OCI-M2 (cell line): ENCODE results near the gene NFYB.
"Not testable (repeated sequence)": the region's sequence is repeated elsewhere in the genome, so short reads cannot be mapped to it uniquely, and the experiment has no call there.

ENCODE experiments used
- DNase-seq: peaks from one replicate; lab custom pipeline; 2025; ENCODE audit not compliant: unreplicated experiment; lab: John Stamatoyannopoulos, UW

Gene NFYB

DNA sequence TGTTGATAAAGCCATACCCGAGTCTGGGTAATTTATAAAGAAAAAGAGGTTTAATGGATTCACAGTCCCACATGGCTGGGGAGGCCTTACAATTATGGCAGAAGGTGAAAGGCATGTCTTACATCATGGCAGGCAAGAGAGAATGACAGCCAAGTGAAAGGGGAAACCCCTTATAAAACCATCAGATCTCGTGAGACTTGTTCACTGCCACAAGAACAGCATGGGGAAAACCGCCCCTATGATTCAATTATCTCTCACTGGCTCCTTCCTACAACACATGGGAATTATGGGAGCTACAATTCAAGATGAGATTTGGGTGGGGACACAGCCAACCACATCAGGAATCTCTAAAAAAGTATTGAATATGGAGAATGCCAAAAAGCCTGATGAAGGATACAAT lies 25.0 kb upstream of the NFYB start:
- not testable (repeated sequence) for DNase-seq

DNA sequence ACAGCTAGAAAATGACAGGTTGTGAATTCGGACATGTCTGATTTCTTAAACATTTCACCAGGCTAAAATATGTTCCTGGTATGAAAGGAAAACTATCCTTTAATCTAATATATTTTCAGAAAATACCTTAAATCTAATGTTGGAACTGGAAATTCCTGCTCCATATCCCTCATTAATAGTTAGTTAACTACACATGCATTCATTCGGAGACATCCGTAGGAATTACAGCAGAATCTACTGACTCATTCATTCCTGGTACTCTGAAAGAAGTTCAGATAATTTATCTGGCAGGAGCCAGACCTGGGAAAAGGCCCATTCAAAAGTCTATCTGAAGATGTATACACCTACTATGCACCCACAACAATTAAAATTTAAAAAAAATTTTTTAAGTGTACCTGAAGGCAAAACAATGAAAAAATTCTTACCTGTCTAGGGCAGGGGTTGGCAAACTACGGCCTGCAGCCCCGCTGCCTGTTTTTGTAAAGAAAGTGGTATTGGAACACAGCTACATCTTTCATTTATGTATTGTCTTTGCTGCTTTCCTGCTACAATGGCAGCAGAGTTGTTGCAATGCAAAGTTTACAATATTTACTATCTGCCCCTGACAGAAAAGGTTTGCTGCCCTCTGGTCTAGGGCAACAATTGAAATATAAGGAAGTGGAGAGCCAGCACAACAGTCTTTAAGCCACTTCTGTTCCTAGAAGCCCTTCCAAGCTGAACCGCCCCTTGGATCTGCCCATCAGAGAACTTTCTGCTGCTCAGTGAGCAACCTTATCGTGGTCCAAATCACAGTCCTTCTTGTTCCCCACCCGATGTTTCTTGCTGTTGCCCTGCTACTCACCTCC lies 17.9 kb upstream of the NFYB start:
- DNase-seq = no peak

DNA sequence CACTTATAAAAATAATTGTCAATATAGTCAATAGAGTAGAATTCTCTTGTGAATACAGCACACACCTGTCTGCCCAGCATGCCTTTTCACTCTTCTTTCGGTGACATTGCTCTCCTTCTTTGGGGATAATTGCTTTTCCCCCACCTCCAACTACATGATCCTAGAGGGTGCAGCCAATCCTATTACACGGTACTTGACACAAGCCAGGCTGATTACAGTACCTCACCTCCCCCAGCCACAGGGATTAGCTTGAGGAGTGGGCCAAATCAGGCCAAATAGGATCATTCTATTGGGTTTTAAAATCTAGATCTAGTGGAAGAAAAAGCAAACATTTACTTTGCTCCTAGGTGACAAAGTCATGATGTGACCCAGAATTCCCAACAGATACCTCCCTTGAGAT lies 16.8 kb upstream of the NFYB start:
- DNase-seq = no peak

DNA sequence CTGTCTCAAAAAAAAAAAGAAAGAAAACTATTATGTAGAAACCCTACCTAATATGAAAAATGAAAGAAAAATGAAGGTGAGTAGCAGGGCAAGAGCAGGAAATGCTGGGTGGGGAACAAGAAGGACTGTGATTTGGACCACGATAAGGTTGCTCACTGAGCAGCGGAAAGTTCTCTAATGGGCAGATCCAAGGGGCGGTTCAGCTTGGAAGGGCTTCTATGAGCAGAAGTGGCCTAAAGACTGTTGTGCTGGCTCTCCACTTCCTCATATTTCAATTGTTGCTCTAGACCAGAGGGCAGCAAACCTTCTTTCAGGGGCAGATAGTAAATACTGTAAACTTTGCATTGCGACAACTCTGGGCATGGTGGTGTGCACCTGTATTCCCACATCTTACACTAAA lies 16.3 kb upstream of the NFYB start:
- DNase-seq = no peak

DNA sequence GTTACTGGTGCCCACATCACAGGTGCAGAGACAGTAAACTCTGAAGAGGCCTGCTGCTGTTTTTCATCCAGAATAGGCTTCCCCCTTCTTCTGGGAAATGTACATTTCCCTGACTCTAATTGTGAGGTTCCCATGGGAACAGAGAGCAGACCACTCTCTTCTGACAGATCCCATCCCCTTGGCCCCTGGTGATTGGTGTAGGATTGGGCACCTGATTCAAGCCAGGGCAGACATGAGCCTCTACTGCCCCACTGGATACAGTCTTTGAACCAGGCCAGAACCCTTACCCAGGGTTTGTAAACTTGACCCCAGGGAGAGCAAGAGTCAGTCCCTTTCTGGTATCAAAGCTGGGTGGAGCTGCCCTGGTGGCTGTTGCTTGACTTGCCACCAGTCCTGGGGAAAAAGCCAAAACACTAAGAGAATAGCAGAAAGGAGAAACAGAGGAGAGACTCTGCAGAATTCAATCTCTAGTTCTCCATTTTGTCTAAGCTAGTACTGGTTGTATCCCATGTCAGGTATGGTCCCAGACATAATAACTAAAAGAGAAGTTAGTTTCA lies 14.8 kb upstream of the NFYB start:
- DNase-seq = no peak

DNA sequence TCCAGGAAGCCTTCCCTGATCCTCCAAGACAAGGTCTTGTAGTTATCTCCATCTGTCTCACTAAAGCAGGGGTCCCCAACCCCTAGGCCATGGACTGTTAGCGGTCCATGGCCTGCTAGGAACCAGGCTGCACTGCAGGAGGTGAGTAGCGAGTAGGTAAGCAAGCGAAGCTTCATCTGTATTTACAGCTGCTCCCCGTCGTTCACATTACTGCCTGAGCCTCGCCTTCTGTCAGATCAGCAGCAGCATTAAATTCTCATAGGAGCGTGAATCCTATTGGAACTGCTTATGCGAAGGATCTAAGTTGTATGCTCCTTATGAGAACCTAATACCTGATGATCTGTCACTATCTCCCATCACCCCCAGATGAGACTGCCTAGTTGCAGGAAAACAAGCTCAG lies 12.4 kb upstream of the NFYB start:
- DNase-seq = no peak

DNA sequence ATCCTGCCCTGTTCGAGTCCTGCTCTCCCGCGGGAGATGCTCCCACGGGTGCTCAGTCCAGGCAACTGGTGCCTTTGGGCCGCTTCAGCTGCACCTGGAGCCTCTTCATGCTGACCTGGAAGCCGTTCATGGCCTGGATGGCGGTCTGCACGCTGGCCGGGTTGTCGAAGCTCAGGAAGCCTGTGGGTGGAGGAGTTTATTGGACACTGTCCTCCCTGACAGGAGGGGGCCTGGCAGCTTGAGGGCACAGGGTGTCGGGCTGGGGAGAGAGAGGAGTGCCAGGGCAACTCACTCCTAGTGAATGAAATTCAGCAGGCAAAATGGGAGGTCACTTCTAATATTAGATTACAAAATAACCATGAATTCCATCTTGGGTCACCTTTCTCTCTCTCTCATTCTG lies 9.3 kb upstream of the NFYB start:
- no peak for DNase-seq

DNA sequence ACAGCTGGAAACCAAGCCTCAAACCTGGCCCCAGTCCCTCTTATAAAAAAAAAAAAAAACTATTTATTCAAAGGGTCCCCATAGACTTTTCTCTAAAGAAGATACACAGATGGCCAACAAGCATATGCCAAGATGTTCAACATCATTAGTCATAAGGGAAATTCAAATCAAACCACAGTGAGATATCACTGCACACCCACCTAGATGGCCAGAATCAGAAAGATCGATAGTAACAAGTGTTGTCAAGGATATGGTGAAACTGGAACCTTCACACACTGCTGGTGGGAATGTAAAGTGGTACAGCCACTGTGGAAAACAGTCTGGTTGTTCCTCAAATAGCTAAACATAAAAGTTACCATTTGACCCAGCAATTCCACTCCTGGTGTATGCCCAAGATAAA lies 5.9 kb upstream of the NFYB start:
- no peak for DNase-seq

DNA sequence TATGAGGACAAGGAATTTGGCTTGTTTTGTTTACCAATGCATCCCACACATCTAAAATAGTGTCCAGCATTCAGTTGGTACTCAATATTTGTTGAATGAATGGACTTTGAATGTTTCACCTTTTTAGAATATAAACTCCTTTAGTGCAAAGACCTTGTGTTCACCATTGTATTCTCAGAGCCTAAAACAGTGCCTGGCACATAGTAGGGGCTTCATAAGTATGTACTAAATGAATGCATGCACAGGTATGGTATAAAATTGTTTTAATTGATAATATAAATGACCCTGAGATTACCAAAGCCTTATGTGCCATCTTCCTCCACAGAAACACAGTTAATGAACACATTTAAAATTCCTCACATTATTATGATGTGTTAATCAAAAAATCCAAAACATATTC lies 5.0 kb upstream of the NFYB start:
- DNase-seq = no peak

DNA sequence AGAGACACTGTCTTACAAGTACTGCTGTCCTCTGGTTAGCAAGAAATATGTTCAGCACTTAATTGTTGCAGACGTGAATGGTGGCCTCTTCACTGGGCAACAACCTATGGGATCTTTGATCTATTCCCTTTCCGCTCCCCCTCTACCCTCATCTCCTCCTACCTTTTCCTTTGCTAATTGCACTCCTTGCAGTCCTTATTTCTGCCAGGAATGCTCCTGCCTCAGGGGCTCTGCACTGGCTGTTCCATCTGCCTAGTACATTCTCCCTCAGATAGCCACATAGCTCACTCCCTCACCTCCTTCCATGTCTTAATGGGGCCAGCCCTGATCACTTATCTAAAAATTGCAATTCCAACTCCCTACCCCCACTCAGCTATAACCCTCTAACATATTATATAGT lies 4.5 kb upstream of the NFYB start:
- DNase-seq = no peak

DNA sequence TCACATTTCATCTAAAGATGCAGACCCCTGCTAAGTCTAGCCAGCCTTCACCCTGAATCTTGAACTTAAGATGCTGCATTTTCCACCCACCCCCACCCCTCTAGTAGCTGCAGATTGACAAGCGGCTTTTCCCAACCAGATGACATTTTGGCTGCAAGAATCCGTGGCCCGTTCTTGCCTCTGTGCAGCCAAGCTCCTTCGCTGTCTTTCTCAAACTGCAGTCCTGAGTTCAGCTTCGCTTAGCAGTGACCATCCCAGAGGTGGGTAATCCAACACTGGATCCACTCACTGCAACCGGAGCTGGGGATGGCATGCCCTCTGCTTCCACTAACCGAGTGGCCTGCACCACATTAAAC lies 765 bp upstream of the NFYB start:
- DNase-seq = no peak

DNA sequence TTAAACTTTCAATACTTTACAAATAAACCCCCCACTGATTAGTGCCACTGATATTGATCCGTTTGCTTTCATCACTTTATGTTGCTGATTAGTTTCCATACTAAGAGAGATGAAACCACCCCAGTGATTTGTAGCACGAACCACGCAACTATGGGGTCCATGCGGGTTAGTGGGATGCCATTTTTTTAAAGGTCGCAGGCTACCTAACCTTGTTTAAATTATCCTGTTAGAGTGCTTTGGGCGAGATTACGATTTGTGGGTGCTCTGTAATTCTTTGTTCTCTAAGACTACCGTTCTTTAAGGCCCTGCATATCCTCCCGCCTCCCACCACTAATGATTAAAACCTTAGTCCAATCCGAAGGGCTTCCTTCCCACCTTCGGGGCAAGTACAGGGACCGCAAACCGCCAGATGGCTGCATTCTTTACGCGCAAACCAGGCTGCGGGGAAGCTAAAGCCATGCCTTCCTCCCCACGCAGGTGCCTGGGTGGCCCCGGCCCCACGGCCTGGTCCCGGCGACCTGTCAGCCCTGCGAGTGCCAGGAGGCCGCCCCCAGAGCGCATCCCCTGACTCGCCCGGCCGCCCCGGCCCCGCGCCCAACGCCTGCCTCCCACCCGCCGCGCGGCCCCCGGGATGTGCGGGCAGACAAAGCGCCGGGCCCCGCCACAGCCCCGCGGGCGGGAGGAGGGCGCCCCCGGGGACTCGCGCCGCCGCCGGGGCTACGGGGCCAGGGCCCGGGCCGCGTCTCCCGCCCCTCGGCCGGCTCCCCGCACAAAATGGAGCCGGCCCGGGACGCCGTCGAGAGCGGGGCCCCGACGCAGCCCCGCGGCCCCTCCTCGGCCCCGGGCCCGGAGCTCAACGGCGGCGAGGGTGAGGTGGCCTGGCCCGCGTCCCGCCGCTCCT lies 759 bp downstream of the NFYB start:
- no peak for DNase-seq

DNA sequence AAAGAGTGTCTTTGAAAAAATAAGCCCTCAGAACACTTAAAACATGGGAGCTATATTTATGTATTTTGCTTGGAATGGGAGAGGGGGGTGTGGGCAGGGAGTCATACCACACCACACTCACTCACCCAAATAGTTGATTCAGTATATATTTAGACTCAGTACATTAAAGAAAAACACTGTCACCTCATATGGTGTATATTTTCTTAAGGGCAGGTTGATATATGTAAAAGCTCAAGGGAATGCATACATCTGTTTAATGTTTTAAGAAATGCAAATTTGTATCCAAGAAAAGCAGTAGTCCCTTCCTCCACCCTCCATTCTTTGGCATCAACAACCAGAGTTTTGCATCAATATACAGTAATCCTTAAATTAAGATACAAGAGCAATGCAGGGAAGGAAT lies 1.4 kb downstream of the NFYB start:
- no peak for DNase-seq

DNA sequence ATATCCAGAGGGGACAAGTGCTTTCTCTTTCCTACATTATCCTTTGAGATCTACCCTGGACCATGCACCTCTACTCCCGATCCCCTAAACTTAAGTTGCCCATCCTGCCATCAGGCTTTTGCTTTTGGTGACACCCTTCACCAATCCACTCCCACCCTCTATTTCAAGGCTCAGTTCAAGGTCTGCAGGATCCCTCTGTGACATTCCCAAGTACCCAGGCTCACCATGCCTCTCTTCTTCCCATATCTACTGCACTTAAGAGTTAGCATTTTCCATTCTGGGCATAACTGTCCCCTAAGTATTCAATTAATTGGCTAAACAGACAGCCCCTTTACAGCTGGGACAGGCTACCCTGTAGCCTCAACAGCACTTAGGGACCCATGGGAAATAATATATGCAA lies 3.1 kb downstream of the NFYB start:
- DNase-seq = no peak

DNA sequence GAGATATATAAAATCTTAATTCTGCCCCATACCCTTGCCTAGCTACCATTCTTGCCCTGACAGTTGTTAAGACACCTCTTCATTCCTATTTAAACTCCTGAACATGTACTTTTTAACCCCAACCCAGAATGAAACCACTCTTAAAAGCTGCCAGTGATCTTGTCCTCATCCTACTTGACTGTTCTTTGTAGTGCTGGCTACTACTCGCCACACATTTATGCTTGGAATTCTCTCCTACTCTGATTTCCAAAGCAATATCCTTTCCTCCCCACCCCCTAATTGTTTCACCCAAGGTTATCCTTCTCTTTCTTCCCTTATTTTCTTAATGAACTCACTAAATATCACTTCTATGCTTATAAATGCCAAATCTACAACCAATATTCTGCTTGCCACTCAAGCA lies 4.1 kb downstream of the NFYB start:
- no peak for DNase-seq

DNA sequence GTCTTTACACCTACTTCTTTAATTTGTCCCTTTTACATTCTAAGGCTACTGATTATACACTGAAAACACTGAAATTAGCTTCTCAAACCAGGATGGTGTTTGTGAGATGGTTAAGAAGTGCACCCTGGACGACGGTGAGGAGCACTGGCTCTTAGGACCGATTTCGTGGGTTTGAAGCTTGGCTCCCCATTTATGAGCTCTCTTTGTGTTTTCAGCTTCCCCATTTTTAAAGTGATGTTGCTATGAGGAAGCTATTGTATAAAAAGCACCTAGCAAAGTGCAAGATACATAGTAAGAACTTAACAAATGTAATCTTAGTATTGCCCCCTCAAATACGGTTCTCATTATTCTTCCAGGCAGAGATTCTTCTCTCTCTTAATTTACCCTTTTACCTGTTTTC lies 4.7 kb downstream of the NFYB start:
- DNase-seq = no peak

DNA sequence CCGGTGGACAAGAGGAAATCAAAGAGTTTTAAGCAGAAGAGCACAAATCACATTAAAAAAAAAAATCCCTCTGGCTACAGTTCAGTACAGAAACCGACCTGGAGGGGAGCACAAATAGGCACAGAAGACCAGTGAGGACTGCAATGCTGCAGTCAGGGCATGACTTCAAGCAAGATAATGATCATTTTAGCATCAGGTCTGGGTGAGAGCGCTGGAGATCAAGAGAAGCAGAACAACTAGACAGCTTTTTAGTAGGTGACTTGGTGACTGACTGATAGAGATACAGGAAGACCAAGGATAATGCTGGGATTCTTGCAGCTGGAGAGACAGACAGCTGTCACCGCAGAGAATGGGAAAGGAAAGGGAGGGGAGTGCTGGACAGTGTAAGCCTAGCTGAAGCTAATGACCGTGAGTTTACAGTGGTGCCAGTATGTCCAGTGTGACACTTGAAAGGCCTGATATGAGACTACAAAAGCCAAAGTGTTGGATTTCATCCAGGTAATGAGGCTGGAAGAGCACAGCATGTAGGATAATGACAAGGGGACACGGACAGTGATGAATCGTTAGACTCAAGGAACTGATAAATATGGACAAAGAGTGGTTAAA lies 5.6 kb downstream of the NFYB start:
- no peak for DNase-seq

DNA sequence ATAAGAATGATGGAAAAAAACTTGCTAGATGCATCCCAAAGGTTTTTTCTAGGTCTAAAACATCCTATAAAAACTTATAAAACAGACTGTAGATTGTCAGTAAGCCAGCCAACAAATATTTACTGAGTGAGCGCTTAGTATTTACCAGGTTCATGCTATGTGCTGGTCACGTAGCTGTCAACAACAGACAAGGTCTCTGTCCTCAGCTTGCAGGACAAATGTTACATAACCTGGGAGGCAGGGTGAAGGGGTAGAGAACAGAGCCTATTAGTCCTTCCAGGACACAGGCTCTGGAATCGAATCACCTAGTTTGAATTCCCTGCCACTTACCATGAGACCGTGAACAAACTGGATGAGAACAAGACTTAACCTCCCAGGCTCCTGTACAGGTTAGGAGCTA lies 6.4 kb downstream of the NFYB start:
- no peak for DNase-seq

DNA sequence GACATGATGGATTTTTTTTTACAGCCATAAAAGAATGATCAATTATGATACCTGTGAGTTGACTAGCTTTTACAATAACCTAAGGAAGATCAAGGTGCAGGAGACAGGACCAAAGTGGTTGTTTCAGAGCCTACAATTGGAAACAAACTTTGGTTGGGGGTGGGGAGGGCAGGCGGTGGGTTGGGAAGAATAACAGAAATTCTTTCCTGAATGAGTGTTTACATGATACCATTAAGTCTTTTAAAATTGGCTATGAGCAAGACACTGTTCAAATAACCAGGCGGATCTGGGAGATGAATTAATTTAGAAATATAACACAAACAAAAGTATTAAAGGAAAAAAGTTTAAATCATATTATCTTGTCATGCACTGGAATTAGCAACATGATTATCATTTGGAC lies 7.2 kb downstream of the NFYB start:
- no peak for DNase-seq

DNA sequence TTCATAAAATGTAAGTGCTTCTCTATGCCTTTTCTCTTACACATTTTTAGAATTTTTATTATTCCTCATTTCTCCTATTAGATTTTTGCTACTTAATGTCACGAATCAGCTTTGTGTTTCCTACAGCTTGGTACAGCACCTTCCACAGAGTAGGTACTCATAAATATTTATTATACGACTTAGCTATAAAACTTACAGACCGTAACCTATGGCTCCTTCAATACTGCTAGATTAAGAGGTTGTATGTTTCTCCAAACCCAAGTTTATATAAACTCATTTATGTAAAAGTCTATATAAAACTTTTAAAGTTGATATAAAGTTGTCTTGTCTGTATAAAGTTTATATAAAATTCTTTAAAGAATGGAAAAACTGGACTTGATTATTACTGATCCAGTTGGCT lies 11.5 kb downstream of the NFYB start:
- no peak for DNase-seq

DNA sequence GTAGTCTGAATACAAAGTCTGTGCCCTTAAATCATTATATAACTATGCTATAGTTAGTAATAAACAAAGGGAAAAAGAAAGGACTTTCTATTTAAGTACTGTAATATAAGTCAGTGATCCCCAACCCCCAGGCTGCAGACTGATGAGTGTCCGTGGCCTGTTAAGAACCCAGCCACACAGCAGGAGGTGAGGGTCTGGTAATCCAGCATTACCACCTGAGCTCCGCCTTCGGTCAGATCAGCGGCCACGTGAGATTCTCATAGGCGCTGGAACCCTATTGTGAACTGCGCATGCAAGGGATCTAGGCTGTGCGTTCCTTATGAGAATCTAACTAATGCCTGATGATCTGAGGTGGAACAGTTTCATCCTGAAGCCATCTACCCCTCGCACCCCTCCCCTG lies 15.7 kb downstream of the NFYB start:
- DNase-seq = no peak

DNA sequence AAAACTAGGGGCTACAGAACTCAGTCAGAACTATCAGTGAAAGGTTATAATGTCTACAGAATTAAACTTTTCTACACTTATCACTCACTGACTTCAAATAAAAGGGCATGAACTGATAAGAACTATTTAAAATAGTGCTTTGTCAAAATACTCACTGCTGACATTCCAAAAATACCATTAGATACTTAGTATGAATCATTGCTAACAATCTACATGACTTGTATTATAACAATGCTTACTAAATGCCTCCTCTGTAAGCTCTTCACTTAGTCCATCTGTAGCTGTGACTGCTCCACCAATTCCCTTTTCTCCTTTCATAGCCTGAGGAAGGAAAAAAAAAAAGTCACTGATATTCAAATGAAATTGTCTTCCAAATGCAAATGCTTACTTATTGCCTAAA lies 17.0 kb downstream of the NFYB start:
- no peak for DNase-seq
